Measurements from ENCODE around the gene WWOX. TPM values are rescaled to one million over a fixed set of nuclear protein-coding genes. Genes with fewer than 3 reads are reported as not detected.

WWOX gene
- total and polyA plus RNA-seq, 2 of the 4 experiments (the other 2 are of a cell fraction), result 2.7 to 5.4 TPM

DNA sequence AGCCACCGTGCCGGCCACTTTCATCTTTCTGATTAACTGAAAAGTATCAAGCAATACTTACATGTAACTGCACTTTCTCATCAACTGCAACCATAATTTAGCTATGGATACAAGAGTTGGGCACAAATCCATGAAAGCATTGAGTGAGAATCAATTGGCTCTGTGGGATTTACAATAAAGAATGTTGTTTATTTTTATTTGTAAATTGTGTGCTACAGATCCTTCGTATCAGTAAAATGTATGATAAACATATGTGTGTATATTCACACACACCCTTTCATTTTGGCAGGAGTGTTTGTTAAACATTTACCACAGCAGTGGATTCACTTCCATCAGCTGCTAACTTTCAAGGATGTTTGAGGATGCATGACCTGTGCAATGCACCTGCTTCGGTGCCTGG is 411.0 kb downstream of the WWOX start:
- H3K79me1 ChIP-seq (ENCODE audit: low read depth in 1 of 2, low read length in 2 of 2), result no peaks in the 10 kb centered on the region
- no peak overlapping the region for H4K5ac ChIP-seq (ENCODE audit: low read depth, low read length)
- H3K23ac ChIP-seq (ENCODE audit: low read depth, low read length), result no peak overlapping the region
- H3K27ac ChIP-seq (ENCODE audit: insufficient read depth, low read length), result no peak overlapping the region
- H3K27me3 ChIP-seq (ENCODE audit: control insufficient read depth, insufficient read depth, low read length), result no peaks in the 10 kb centered on the region
- no TSS peak for BruUV-seq (replicated peaks)
- H4K91ac ChIP-seq (ENCODE audit: insufficient read depth, low read depth, low read length), result no peak overlapping the region
- no peaks in the 10 kb centered on the region; the same call in 1 of the 2 replicates for H3K4me1 ChIP-seq (ENCODE audit: control insufficient read depth, insufficient read depth, low read length)
- no peak for TF ChIP-seq NFE2L2 (IDR thresholded peaks at IDR 0.05; ENCODE audit: low read depth, low read length)
- H3K14ac ChIP-seq (replicated peaks; ENCODE audit: low read depth, low read length), result no peak overlapping the region
- ATAC-seq (ENCODE audit: low read depth) (no peak), DNase-seq (no peak)
- H3K4me3 ChIP-seq (ENCODE audit: insufficient read depth, low read depth, low read length), result no peak overlapping the region
- no peak overlapping the region for H2BK120ac ChIP-seq (ENCODE audit: low read depth, low read length)
- H2BK5ac ChIP-seq (ENCODE audit: low read depth, low read length, poor library complexity, severe bottlenecking), result no peak overlapping the region
- intact Hi-C loops (cut with micrococcal nuclease) (no loop called here), dilution Hi-C loops (cut with HindIII; ENCODE audit: low sequenced_read_pairs, unreplicated experiment) (no loop called here), in situ Hi-C loops (cut with MboI; ENCODE audit: low sequenced_read_pairs) (no loop called here)
- H2AK9ac ChIP-seq (replicated peaks; ENCODE audit: low read depth, low read length, poor library complexity), result no peak overlapping the region
- no peak overlapping the region for H3K4me2 ChIP-seq (ENCODE audit: low read depth, low read length)
- H4K8ac ChIP-seq (ENCODE audit: low read depth in 2 of 2, low read length in 2 of 2), result no peak overlapping the region
- H2BK20ac ChIP-seq (ENCODE audit: low read depth, low read length), result no peak overlapping the region
- H3K4ac ChIP-seq (ENCODE audit: low read depth, low read length), result no peak overlapping the region
- H3K9me1 ChIP-seq (ENCODE audit: insufficient read depth, low read length), result no peaks in the 10 kb centered on the region
- H2BK15ac ChIP-seq (ENCODE audit: low read depth, low read length), result no peak overlapping the region
- no peak overlapping the region for H2AFZ ChIP-seq (replicated peaks; ENCODE audit: low read length, poor library complexity)
- no peaks in the 10 kb centered on the region for H3K36me3 ChIP-seq (ENCODE audit: control insufficient read depth, insufficient read depth, low read length)
- no peak overlapping the region for H3K56ac ChIP-seq (ENCODE audit: extremely low read depth, insufficient read depth, low read length)
- H3K18ac ChIP-seq (ENCODE audit: low read depth, low read length), result no peak overlapping the region
- H4K20me1 ChIP-seq (ENCODE audit: insufficient read depth, low read length), result no peaks in the 10 kb centered on the region
- no peak overlapping the region for H3K9ac ChIP-seq (ENCODE audit: low read depth, low read length)
- ChIA-PET POLR2A (ENCODE audit: unreplicated experiment) (no interaction called here), CTCF (no interaction called here)
- H2AK5ac ChIP-seq (ENCODE audit: low read depth, low read length), result no peak overlapping the region
- H3K9me3 ChIP-seq (ENCODE audit: control insufficient read depth, insufficient read depth, low read length), result peaks cover 13% of the 10 kb centered on the region
- WGBS, 2 experiments (ENCODE audit: extremely low coverage in 2 of 2, insufficient read length in 1 of 2), result no CpG with 5 or more reads among the region's 4 CpGs
